Stimulated activated CD8-positive, alpha-beta memory T cell treated with anti-CD3 and anti-CD28 coated beads, Interleukin-15, amount 100 ng/mL, for 24 hours (primary cell): Measurements from ENCODE around the gene KLF15.

ENCODE experiments used
- DNase-seq: peaks from one replicate; pipeline ENCODE4 v3.0.0-alpha.2; 2020; ENCODE audit warnings: low read depth

The KLF15 gene

GRCh38 chr3:126389112-126389793, 32.0 kb upstream of the KLF15 start:
- DNase-seq, result no peak

- DNase-seq, result no peak
Measured at GRCh38 chr3:126381966-126382365, 24.8 kb upstream of the KLF15 start.

- DNase-seq, result no peak
Measured at GRCh38 chr3:126380011-126380768, 23.0 kb upstream of the KLF15 start.

GRCh38 chr3:126378341-126378751, 21.1 kb upstream of the KLF15 start:
- DNase-seq, result no peak

- no peak for DNase-seq
Measured at GRCh38 chr3:126377211-126377610, 20.0 kb upstream of the KLF15 start.

- no peak for DNase-seq
Measured at GRCh38 chr3:126376444-126376843, 19.2 kb upstream of the KLF15 start.

- DNase-seq, result no peak
Measured at GRCh38 chr3:126375835-126376331, 18.7 kb upstream of the KLF15 start.

DNA sequence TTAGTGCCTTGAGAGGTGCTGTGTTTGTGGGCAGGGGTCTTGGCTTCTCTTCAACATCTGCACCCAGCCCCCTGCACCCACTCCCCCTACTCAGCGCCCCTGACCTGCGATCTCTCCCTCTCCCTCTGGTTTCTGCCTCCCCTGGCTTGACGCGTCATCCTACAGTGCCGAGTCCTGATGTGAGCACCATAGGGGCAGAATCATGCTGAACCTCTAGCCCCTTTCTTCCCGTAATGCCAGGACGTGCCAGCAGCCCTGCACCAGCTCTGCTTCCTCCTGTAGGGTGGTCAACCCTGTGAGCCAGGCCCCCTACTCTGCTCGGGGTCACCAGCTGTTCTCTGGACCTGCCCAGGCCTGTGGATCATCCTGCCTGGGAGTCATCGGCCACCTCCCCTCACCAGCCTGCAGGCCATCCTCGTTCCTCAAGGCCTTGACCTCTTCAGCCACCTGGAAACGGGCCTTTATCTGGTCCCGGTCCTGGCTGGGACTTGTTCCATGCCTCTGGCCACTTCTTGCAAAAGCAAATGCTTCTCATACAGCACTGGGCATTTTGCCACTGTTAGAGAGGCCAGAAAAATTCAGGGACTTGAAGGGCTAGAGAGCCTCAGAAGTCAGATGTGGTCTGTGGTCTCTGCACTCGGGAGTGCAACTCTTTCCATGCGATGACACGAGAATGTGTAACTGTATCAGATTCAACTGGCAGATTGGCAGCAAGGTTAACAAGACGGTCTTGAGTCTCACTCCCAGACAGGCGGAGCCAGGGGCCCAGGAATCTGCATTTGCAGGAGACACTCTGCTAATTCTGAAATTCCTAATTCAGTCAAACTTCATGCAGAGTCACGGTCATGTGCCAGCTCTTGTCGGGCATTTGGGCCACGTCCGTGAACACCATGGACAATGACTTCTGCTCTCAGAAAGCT, 16.7 kb upstream of the KLF15 start:
- no peak for DNase-seq

- no peak for DNase-seq
Measured at GRCh38 chr3:126373146-126373613, 16.0 kb upstream of the KLF15 start.

GRCh38 chr3:126372413-126373145, 15.4 kb upstream of the KLF15 start:
- no peak for DNase-seq

GRCh38 chr3:126371096-126371705, 14.0 kb upstream of the KLF15 start:
- DNase-seq, result no peak

GRCh38 chr3:126370606-126371005, 13.4 kb upstream of the KLF15 start:
- DNase-seq, result no peak

DNA sequence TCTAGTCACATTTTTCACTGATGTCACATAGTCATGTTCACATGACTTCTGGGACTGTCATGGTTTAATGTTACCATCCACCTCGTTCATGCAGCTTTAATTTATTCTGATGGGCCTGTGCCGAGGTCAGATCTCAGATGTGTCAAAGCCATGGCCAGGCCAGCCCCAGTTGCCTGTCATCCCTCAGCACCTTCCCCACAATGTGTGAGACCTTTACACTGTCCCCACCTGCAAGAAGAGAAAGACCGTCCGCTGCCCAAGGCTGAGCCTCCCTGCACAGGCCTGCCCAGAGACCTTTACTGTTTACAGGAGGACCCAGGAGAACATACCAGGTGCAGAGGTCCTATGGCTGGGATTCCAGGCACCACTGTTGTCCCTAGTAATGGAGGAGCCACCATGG, 12.8 kb upstream of the KLF15 start:
- no peak for DNase-seq

DNA sequence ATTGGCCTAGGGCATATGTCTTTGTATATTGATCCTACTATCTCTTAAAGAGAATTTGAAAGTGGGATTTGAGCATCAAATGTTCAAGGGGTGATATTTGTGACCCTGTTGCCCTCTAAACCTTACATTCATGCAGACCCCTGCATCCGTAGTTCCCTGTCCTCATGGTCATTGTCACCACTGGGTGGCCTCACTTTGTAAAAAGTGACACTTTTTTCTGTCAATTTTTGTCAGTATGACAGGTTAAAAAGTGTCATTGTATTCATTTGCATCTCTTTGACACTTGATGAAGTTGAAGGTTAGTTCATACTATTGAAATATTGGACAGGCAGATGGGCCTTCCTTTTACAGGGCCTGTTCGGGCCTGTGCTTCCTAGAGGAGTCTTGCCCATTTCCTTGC, 12.3 kb upstream of the KLF15 start:
- DNase-seq, result no peak

DNA sequence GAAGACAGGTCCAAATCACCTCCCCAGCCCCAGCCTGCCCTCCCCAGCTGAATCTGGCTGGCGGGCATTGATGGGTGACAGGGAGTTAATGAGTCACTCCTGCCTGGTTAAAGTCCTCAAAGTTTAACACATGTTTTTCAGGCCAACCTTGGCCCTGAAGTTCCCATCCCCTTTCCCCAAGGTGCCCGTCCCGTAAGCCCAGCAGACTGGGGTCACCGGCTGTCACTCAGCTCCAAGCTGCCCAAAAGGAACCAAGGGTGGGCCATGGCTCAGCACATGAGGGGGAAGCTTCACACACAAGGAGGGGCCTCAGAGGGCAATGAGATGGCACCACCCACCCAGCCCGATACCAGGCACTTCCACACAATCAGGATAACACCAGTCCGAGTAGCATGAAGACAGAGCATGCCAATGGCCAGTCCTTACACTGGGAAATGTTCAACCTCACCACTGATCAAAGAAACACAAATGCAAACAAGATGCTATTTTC, 10.2 kb upstream of the KLF15 start:
- no peak for DNase-seq

DNA sequence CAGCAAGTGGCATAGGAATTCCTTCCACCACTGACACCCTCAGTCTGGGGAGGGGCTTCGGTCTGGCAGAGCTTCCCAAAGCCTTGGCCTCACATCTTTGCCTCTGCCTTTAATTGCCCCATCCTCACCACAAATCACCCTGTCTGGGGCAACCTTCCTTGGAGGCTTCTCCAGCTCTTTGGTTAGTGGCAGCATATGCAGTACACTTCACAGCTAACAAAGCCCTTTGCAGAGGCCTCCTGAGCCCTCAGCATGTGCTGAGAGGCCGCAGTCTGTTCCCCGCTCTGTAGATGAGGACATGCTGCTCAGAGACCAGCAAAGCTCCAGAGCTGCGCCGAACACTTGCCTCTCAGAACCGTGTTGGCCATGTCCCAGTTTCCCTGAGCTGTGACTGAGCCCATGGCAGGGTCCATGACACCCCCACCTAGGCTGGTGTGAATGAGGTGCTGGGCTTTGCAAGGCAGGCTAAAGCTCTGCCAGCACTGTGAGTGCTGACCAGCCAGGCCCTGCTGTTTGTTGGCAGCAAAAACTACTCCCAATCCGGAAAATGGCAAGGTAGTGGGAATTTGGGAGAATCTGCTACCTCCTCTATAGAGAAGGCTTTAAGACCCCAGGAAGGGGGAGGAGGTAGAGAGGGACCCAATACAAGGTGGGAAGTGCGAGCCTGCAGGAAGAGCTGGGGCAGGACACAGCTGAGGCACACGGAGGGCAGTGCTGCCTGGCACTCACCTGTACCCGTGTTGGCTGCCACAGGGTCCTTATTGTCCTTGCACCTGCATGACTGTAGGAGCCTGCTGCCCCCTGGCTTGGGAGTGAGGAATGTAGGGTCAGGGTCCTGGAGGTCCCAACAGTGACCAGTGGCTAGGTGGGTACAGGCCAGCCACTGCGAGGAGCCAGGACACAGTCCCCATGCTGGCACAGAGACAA, 8.4 kb upstream of the KLF15 start:
- DNase-seq, result no peak

DNA sequence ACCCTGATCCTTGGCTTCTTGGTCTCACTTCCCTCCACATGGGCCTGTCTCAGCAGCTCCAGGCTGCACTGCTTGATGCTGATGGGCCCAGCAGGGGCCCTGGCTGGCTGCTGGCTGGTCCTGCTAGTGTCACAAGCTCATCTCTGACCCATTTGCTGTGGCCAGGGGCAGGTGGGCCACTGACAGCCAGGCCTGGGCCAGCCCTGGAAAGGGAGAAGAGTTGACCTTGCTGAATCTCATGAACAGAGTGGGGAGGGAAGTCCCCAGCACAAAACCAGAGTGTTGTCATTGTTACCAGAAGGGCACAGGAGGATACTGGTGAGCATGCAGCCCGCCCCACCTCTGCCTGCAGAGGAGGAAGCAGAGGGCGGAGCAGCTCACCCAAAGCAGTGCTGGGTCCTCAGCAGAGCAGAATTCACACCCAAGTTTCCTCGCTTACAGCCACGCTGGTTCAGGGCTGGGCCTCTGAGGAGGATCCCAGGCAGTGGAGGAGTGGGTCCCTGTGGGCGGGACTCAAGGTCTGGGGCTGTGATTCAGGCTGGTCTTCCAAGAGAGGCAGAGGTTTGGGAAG, 7.6 kb upstream of the KLF15 start:
- DNase-seq, result no peak

- no peak for DNase-seq
Measured at GRCh38 chr3:126364130-126364695, 7.0 kb upstream of the KLF15 start.

DNA sequence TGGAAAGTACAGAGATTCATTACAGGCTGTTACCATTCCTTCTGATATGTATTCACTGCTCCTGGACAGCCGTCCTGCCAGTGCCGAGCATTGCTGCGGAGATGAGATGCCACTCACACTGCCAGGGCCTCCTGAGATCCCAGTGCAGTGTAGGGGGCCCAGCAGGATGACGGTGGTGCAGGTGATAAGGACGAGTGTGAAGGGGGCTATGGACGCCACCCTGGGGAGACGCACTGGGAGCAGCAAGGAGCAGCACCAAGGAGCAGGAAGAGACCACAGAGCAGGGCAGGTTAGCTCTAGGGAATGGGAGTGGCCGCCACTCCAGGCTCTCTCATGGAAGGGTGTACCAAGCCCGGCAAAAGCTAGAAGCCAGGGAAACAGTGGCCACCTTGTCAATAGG, 4.0 kb upstream of the KLF15 start:
- no peak for DNase-seq
